ENCODE data around the gene CFAP68. TPM values are rescaled to one million over a fixed set of nuclear protein-coding genes. Genes with fewer than 3 reads are reported as not detected.
A peak's percentile ranks its signal among the peaks of the same experiment; 100 is the strongest.

Gene CFAP68
- total RNA-seq, 1 donor from 2014 or later: 26.0 TPM

DNA sequence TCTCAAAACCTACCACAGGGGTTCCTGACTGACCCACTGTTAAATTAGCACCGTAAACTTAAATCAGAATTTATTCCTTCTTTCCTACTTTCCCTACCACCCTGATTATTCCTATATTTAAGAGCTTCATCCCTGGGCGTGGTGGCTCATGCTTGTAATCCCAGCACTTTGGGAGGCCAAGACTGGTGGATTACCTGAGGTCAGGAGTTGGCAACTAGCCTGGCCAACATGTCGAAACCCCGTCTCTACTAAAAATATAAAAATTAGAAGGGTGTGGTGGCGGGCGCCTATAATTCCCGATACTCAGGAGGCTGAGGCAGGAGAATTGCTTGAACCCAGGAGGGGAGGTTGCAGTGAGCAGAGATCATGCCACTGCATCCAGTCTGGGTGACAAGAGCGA is 28.3 kb upstream of the CFAP68 start:
- Histone ChIP-seq H3K4me1 (no peaks in the 10 kb centered on the region), H3K4me3 (no peak overlapping the region), H3K27me3 (ENCODE audit: low read depth) (no peaks in the 10 kb centered on the region), H3K9me3 (replicated peaks) (no peaks in the 10 kb centered on the region), H3K27ac (replicated peaks) (no peak overlapping the region), H3K36me3 (peaks cover 87% of the 10 kb centered on the region)
- intact Hi-C loops (cut with micrococcal nuclease): no loop called here
- no peak for DNase-seq
- TF ChIP-seq, protein P1, sequence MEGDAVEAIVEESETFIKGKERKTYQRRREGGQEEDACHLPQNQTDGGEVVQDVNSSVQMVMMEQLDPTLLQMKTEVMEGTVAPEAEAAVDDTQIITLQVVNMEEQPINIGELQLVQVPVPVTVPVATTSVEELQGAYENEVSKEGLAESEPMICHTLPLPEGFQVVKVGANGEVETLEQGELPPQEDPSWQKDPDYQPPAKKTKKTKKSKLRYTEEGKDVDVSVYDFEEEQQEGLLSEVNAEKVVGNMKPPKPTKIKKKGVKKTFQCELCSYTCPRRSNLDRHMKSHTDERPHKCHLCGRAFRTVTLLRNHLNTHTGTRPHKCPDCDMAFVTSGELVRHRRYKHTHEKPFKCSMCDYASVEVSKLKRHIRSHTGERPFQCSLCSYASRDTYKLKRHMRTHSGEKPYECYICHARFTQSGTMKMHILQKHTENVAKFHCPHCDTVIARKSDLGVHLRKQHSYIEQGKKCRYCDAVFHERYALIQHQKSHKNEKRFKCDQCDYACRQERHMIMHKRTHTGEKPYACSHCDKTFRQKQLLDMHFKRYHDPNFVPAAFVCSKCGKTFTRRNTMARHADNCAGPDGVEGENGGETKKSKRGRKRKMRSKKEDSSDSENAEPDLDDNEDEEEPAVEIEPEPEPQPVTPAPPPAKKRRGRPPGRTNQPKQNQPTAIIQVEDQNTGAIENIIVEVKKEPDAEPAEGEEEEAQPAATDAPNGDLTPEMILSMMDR (IDR thresholded peaks at IDR 0.05; ENCODE audit: borderline replicate concordance): no peak

DNA sequence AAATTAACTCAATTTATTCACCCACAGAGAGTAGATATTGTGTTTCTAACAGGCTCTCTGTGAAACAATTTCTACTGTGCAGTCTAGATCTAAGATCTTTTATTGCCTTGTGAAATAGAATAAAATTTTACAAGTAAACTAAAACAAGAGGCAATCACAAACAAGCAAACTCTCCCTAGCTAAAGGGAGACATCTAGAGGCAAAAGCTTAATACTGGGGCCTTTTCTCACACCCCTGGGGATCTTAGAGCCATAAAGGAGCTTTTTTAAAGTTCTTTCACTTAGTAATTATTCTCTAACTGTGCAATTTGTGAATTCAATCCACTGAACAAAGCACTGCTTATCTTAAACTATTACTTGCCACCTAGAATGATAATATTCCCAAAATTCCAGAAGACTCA is 27.7 kb upstream of the CFAP68 start:
- Histone ChIP-seq H3K4me3 (no peak overlapping the region), H3K36me3 (peaks cover 90% of the 10 kb centered on the region)
- intact Hi-C loops (cut with micrococcal nuclease): no loop called here

DNA sequence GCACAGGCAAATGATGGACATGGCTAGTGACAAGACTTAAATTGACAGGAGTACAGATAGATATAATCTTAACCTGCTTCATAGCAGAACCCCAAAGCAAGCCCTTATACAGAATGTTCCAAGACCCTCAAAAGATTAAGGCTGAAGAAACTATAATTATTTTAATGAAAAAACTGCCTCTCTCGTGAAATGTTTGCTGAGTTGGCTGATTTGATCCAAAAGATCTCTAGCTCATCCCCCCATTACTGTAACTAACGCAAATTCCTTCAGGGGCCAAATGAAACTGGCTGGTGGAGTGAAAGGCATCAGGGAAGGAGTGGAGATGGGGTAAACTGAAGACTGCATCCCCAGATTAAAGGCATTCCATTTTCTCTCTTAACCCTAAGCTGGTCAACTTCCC is 27.2 kb upstream of the CFAP68 start:
- Histone ChIP-seq H3K36me3 (peaks cover 94% of the 10 kb centered on the region), H3K4me3 (no peak overlapping the region), H3K27ac (replicated peaks) (no peak overlapping the region), H3K27me3 (ENCODE audit: low read depth) (no peaks in the 10 kb centered on the region), H3K4me1 (no peaks in the 10 kb centered on the region), H3K9me3 (replicated peaks) (no peaks in the 10 kb centered on the region)
- intact Hi-C loops (cut with micrococcal nuclease): no loop called here
- DNase-seq: no peak
- TF ChIP-seq, protein P1 (IDR thresholded peaks at IDR 0.05; ENCODE audit: borderline replicate concordance): no peak

More for the DNA sequence above, 27.7 kb upstream of the CFAP68 start:
- no peaks in the 10 kb centered on the region for H3K9me3 ChIP-seq (replicated peaks)
- TF ChIP-seq, protein P1 (IDR thresholded peaks at IDR 0.05; ENCODE audit: borderline replicate concordance): peak; percentile 38
- H3K27me3 ChIP-seq (ENCODE audit: low read depth): no peaks in the 10 kb centered on the region
- no peak for DNase-seq
- no peak overlapping the region for H3K27ac ChIP-seq (replicated peaks)
- H3K4me1 ChIP-seq: no peaks in the 10 kb centered on the region

DNA sequence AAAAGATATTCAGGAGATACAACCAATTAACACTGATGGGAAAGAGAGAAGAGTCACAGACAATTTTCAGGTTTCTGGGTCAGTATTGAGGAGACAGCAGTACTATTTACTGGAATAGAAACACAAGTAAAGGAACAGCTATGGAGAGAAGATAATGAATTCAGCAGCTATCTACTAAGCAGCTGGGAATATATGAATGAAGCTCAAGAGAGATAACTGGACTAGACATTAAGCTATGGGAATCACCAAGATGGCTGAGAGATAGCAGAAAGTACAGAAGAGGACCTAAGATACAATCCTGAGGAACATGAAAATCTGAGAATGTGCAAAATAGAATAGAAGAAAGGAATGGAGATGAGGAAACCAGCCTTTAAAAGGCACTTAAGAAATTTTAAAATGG is 23.8 kb upstream of the CFAP68 start:
- no peak overlapping the region for H3K27ac ChIP-seq (replicated peaks)
- no peaks in the 10 kb centered on the region for H3K27me3 ChIP-seq (ENCODE audit: low read depth)
- H3K9me3 ChIP-seq (replicated peaks): no peaks in the 10 kb centered on the region
- TF ChIP-seq, protein P1 (IDR thresholded peaks at IDR 0.05; ENCODE audit: borderline replicate concordance): no peak
- H3K4me1 ChIP-seq: no peaks in the 10 kb centered on the region
- intact Hi-C loops (cut with micrococcal nuclease): no loop called here
- H3K36me3 ChIP-seq: peaks cover 92% of the 10 kb centered on the region
- no peak overlapping the region for H3K4me3 ChIP-seq
- no peak for DNase-seq

DNA sequence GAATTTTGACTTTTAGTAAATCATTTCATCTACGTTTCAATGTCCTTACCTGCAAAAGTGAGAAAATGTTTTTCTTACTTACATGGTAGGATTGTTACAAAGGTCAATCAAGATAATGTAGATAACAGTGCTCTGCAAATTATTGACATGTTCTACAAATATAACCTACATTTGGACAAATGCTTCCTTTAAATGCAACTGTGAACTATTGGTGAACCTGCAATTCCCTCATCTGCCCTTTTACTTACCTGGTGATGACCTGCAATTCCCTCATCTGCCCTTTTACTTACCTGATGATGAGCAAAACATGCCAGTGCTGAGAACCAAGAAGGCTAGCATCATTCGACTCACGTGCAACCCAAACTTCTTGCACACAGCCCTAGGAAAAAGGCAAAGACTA is 19.1 kb upstream of the CFAP68 start:
- H3K9me3 ChIP-seq (replicated peaks): no peaks in the 10 kb centered on the region
- DNase-seq: no peak
- no peaks in the 10 kb centered on the region for H3K27me3 ChIP-seq (ENCODE audit: low read depth)
- TF ChIP-seq, protein P1 (IDR thresholded peaks at IDR 0.05; ENCODE audit: borderline replicate concordance): no peak
- intact Hi-C loops (cut with micrococcal nuclease): no loop called here
- peaks cover 84% of the 10 kb centered on the region for H3K36me3 ChIP-seq
- no peaks in the 10 kb centered on the region for H3K4me1 ChIP-seq
- H3K4me3 ChIP-seq: no peak overlapping the region
- no peak overlapping the region for H3K27ac ChIP-seq (replicated peaks)

DNA sequence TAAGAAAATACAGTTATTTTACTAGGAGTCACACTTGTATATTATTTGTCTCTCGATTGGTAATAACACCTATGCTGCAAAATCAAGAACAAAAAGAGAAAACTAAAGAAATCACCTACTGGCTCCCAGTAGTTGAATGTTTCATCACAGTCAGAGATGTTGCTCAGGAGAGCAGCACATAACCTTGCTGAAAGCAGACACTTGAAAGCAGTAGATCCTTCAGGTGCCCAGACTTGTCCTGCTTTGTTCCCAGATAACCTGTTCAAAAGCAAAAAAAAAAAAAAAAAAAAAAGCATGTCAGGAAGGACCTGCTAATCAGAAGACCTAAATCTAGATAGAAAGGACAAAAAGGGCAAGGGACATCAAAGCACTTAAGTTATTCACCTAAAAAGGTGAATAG is 9.2 kb upstream of the CFAP68 start:
- H3K9me3 ChIP-seq (replicated peaks): no peaks in the 10 kb centered on the region
- peaks cover 27% of the 10 kb centered on the region for H3K4me1 ChIP-seq
- DNase-seq: no peak
- intact Hi-C loops (cut with micrococcal nuclease): no loop called here
- peak overlapping the region; percentile 88 for H3K4me3 ChIP-seq
- H3K27ac ChIP-seq (replicated peaks): no peak overlapping the region
- H3K36me3 ChIP-seq: peaks cover 42% of the 10 kb centered on the region
- TF ChIP-seq, protein P1 (IDR thresholded peaks at IDR 0.05; ENCODE audit: borderline replicate concordance): no peak
- H3K27me3 ChIP-seq (ENCODE audit: low read depth): no peaks in the 10 kb centered on the region
